ENCODE results near the gene GRID2. TPM values are rescaled to one million over a fixed set of nuclear protein-coding genes. Genes with fewer than 3 reads are reported as not detected.
"Not testable (repeated sequence)": the region's sequence is repeated elsewhere in the genome, so short reads cannot be mapped to it uniquely, and the experiment has no call there.

The GRID2 gene
- total RNA-seq, 1 experiment from 2014 or later: not detected

DNA sequence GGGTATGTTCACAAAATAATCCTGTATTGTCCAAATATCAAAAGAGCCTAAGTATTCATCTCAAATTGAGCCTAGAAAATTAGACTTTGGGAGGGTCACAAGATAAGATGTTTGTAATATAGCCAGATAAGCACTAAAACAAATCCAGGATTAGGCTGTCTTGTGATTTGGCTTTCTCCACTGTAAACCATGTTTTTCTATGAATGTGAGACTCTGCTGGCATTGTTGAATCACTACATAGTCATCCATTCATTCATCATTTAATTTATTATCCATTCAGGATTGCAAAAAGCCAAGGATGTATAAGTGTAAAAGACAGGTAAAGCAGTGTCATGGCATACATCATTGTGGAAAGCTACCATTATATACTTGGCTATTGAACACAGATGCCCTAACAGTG is 148.0 kb downstream of the GRID2 start:
- Histone ChIP-seq H3K9me3 (no peaks in the 10 kb centered on the region), H3K36me3 (ENCODE audit: control insufficient read depth, insufficient read depth, low read length) (no peaks in the 10 kb centered on the region), H3K4me1 (no peaks in the 10 kb centered on the region), H3K4me3 (ENCODE audit: low read depth, low read length) (no peak overlapping the region), H3K27me3 (replicated peaks; ENCODE audit: control insufficient read depth, insufficient read depth, low read length) (no peaks in the 10 kb centered on the region)
- intact Hi-C loops (cut with micrococcal nuclease; ENCODE audit: unreplicated experiment): no loop called here
- no peaks in the 10 kb centered on the region for H3K9me3 Mint-ChIP-seq (ENCODE audit: unreplicated experiment)
- no peaks in the 10 kb centered on the region for H3K36me3 Mint-ChIP-seq (ENCODE audit: insufficient read depth, unreplicated experiment)
- TF ChIP-seq, protein P1, sequence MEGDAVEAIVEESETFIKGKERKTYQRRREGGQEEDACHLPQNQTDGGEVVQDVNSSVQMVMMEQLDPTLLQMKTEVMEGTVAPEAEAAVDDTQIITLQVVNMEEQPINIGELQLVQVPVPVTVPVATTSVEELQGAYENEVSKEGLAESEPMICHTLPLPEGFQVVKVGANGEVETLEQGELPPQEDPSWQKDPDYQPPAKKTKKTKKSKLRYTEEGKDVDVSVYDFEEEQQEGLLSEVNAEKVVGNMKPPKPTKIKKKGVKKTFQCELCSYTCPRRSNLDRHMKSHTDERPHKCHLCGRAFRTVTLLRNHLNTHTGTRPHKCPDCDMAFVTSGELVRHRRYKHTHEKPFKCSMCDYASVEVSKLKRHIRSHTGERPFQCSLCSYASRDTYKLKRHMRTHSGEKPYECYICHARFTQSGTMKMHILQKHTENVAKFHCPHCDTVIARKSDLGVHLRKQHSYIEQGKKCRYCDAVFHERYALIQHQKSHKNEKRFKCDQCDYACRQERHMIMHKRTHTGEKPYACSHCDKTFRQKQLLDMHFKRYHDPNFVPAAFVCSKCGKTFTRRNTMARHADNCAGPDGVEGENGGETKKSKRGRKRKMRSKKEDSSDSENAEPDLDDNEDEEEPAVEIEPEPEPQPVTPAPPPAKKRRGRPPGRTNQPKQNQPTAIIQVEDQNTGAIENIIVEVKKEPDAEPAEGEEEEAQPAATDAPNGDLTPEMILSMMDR (IDR thresholded peaks at IDR 0.05; ENCODE audit: insufficient read depth in 1 of 2, low read depth in 1 of 2, low read length in 1 of 2, severe bottlenecking in 1 of 2, unreplicated experiment in 1 of 2): no peak
- H3K4me1 Mint-ChIP-seq (ENCODE audit: low read depth, unreplicated experiment): no peaks in the 10 kb centered on the region
- no peak for DNase-seq
- H3K27ac Mint-ChIP-seq (ENCODE audit: unreplicated experiment): no peak overlapping the region
- CTCF ChIA-PET: no interaction called here
- POLR2A ChIA-PET: no interaction called here
- no peak overlapping the region for H3K4me3 Mint-ChIP-seq (ENCODE audit: unreplicated experiment)
- BruUV-seq (replicated peaks): no TSS peak
- H3K27me3 Mint-ChIP-seq (ENCODE audit: insufficient read depth, unreplicated experiment): no peaks in the 10 kb centered on the region

DNA sequence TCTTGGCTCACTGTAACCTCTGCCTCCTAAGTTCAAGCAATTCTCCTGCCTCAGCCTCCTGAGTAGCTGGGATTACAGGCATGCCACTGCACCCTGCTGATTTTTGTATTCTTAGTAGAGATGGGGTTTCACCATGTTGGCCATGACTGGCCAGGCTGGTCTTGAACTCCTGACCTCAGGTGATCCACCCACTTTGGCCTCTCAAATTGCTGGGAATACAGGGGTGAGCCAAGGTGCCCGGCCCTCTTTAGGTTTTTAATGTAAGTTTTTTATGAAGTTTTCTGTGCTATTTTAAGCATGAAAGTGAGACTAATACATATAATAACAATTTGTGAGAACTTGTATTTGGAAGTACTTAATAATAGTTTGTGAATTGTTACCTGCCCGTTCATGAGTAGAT is 148.6 kb downstream of the GRID2 start:
- BruUV-seq (replicated peaks); DNase-seq; CTCF ChIA-PET; H3K9me3 Mint-ChIP-seq (ENCODE audit: unreplicated experiment); H3K27ac Mint-ChIP-seq (ENCODE audit: unreplicated experiment); H3K36me3 ChIP-seq (ENCODE audit: control insufficient read depth, insufficient read depth, low read length); H3K4me3 ChIP-seq (ENCODE audit: low read depth, low read length); H3K9me3 ChIP-seq; H3K4me1 ChIP-seq; intact Hi-C loops (cut with micrococcal nuclease; ENCODE audit: unreplicated experiment); H3K4me1 Mint-ChIP-seq (ENCODE audit: low read depth, unreplicated experiment); H3K36me3 Mint-ChIP-seq (ENCODE audit: insufficient read depth, unreplicated experiment); POLR2A ChIA-PET; H3K27me3 Mint-ChIP-seq (ENCODE audit: insufficient read depth, unreplicated experiment); H3K4me3 Mint-ChIP-seq (ENCODE audit: unreplicated experiment); H3K27me3 ChIP-seq (replicated peaks; ENCODE audit: control insufficient read depth, insufficient read depth, low read length): not testable (repeated sequence)

DNA sequence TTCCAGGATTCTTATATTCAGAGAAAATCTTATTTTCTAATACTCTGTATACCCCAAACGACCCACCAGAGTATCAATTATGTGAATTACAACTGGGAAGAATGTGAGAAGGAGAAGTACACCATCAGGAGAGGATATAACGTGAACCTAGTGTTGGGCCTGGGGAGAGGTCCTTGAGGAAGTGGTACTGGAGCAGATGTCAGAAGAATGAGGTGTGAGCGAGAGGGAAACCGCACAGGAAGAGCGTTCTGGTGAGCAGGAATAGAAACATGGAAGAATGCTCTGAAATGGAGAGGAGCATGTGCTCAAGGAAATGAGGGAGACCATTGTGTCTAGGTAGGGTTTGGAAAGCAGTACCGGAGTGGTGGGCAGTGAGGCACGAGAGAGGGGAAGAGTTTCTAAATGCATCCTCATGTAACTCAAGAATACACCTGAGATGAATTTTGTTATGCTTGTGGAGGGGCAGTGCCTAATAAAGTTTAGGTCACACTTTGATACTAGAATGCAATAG is 151.6 kb downstream of the GRID2 start:
- Mint-ChIP-seq H3K9me3 (ENCODE audit: unreplicated experiment) (no peaks in the 10 kb centered on the region), H3K27ac (ENCODE audit: unreplicated experiment) (no peak overlapping the region), H3K4me1 (ENCODE audit: low read depth, unreplicated experiment) (no peaks in the 10 kb centered on the region), H3K36me3 (ENCODE audit: insufficient read depth, unreplicated experiment) (no peaks in the 10 kb centered on the region), H3K27me3 (ENCODE audit: insufficient read depth, unreplicated experiment) (no peaks in the 10 kb centered on the region), H3K4me3 (ENCODE audit: unreplicated experiment) (no peak overlapping the region)
- H3K36me3 ChIP-seq (ENCODE audit: control insufficient read depth, insufficient read depth, low read length): no peaks in the 10 kb centered on the region
- no peaks in the 10 kb centered on the region for H3K9me3 ChIP-seq
- intact Hi-C loops (cut with micrococcal nuclease; ENCODE audit: unreplicated experiment): no loop called here
- ChIA-PET CTCF (no interaction called here), POLR2A (no interaction called here)
- no peaks in the 10 kb centered on the region for H3K27me3 ChIP-seq (replicated peaks; ENCODE audit: control insufficient read depth, insufficient read depth, low read length)
- no TSS peak for BruUV-seq (replicated peaks)
- no peak for DNase-seq
- no peak overlapping the region for H3K4me3 ChIP-seq (ENCODE audit: low read depth, low read length)
- TF ChIP-seq, protein P1 (IDR thresholded peaks at IDR 0.05; ENCODE audit: insufficient read depth in 1 of 2, low read depth in 1 of 2, low read length in 1 of 2, severe bottlenecking in 1 of 2, unreplicated experiment in 1 of 2): no peak
- H3K4me1 ChIP-seq: no peaks in the 10 kb centered on the region

DNA sequence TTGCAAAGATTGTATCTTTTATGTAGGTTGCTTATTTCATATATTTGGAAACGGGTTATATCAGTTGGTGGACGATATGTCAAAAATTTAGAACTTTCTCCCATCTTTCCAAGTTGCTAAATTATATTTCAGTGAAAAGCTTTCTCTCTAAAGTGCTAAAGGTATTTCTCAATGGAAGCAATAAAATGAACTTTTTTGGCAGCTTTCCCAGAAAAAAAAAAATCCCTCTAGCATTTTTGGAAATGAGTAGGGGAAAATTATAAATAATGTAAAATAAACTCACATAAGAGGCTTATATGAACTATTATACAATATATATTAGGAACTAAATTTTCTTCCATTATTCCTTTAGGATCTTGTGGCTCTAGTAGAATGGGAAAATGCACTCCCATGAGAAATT is 152.2 kb downstream of the GRID2 start:
- Mint-ChIP-seq H3K4me3 (ENCODE audit: unreplicated experiment) (no peak overlapping the region), H3K27me3 (ENCODE audit: insufficient read depth, unreplicated experiment) (no peaks in the 10 kb centered on the region), H3K4me1 (ENCODE audit: low read depth, unreplicated experiment) (no peaks in the 10 kb centered on the region), H3K9me3 (ENCODE audit: unreplicated experiment) (no peaks in the 10 kb centered on the region), H3K27ac (ENCODE audit: unreplicated experiment) (no peak overlapping the region), H3K36me3 (ENCODE audit: insufficient read depth, unreplicated experiment) (no peaks in the 10 kb centered on the region)
- TF ChIP-seq, protein P1 (IDR thresholded peaks at IDR 0.05; ENCODE audit: insufficient read depth in 1 of 2, low read depth in 1 of 2, low read length in 1 of 2, severe bottlenecking in 1 of 2, unreplicated experiment in 1 of 2): no peak
- Histone ChIP-seq H3K9me3 (no peaks in the 10 kb centered on the region), H3K4me3 (ENCODE audit: low read depth, low read length) (no peak overlapping the region), H3K4me1 (no peaks in the 10 kb centered on the region), H3K27me3 (replicated peaks; ENCODE audit: control insufficient read depth, insufficient read depth, low read length) (no peaks in the 10 kb centered on the region), H3K36me3 (ENCODE audit: control insufficient read depth, insufficient read depth, low read length) (no peaks in the 10 kb centered on the region)
- POLR2A ChIA-PET: no interaction called here
- intact Hi-C loops (cut with micrococcal nuclease; ENCODE audit: unreplicated experiment): no loop called here
- no peak for DNase-seq
- CTCF ChIA-PET: no interaction called here
- BruUV-seq (replicated peaks): no TSS peak
